Brain microvascular endothelial cell (primary cell): ENCODE data around the gene HNRNPK.

Experiments
- DNase-seq: peaks from one replicate; pipeline ENCODE4 v3.0.0-alpha.2; 2020
- H3K27ac ChIP-seq: fragments of 250-450 bp; sonication (Bioruptor Pico); 2 replicates; pipeline ENCODE4 v1.5.1; 2020; ENCODE audit warnings: mild to moderate bottlenecking, moderate library complexity
- H3K27me3 ChIP-seq: fragments of 250-450 bp; sonication (Bioruptor Pico); replicated peaks from 2 replicates; pipeline ENCODE4 v1.5.1; 2020; ENCODE audit warnings: mild to moderate bottlenecking
- H3K36me3 ChIP-seq: fragments of 250-450 bp; sonication (Bioruptor Pico); replicated peaks from 2 replicates; pipeline ENCODE4 v1.5.1; 2020; ENCODE audit warnings: mild to moderate bottlenecking
- H3K4me3 ChIP-seq: 2 replicates; pipeline ENCODE4 v1.5.1; 2011; ENCODE audit warnings: low read depth, mild to moderate bottlenecking, control low read depth, low read length, moderate library complexity
- CTCF ChIP-seq: IDR thresholded peaks from 2 replicates; pipeline ENCODE4 v1.5.1; 2011; ENCODE audit warnings: low read depth, mild to moderate bottlenecking, moderate library complexity, low read length, control low read depth, inconsistent platforms; ENCODE audit errors: missing control alignments
- in situ Hi-C: cut with HindIII; loops from 2 replicates; pipeline ENCODE4 v1.10.0; 2017; ENCODE audit warnings: low sequenced_read_pairs, low pct_ligation_motif_present

Gene HNRNPK

GRCh38 chr9:83940590-83941303, 39.3 kb downstream of the HNRNPK start:
- DNase-seq, result no peak
- no peak overlapping the region for H3K4me3 ChIP-seq
- no peaks in the 10 kb centered on the region for H3K27me3 ChIP-seq
- no peaks in the 10 kb centered on the region for H3K36me3 ChIP-seq
- in situ Hi-C loops, result loop anchor here (25.0 kb wide), 1 partner anchor 322 kb away; no protein-coding TSS in a partner anchor
- TF ChIP-seq CTCF, result no peak
- H3K27ac ChIP-seq, result no peak overlapping the region

- Histone ChIP-seq H3K36me3 (no peaks in the 10 kb centered on the region), H3K27ac (no peak overlapping the region), H3K27me3 (no peaks in the 10 kb centered on the region), H3K4me3 (no peak overlapping the region)
- TF ChIP-seq CTCF, result peak; percentile 61
- DNase-seq, result peak; percentile 35
- in situ Hi-C loops, result loop anchor here (25.0 kb wide), 1 partner anchor 324 kb away; no protein-coding TSS in a partner anchor
These were observed 42.1 kb downstream of the HNRNPK start for GRCh38 chr9:83937861-83938455.

- no peak for DNase-seq
- no peaks in the 10 kb centered on the region for H3K36me3 ChIP-seq
- no peak for TF ChIP-seq CTCF
- H3K4me3 ChIP-seq, result no peak overlapping the region
- H3K27ac ChIP-seq, result no peak overlapping the region
- no peaks in the 10 kb centered on the region for H3K27me3 ChIP-seq
- in situ Hi-C loops, result loop anchor here (25.0 kb wide), 1 partner anchor 326 kb away; no protein-coding TSS in a partner anchor
These were observed 43.5 kb downstream of the HNRNPK start for GRCh38 chr9:83936523-83936922.

- no peaks in the 10 kb centered on the region for H3K27me3 ChIP-seq
- H3K27ac ChIP-seq, result no peak overlapping the region
- no peak overlapping the region for H3K4me3 ChIP-seq
- no peak for TF ChIP-seq CTCF
- peak; percentile 59 for DNase-seq
- in situ Hi-C loops, result loop anchor here (25.0 kb wide), 1 partner anchor 327 kb away; no protein-coding TSS in a partner anchor
- H3K36me3 ChIP-seq, result no peaks in the 10 kb centered on the region
These were observed 44.6 kb downstream of the HNRNPK start for GRCh38 chr9:83935276-83935935.

- H3K27me3 ChIP-seq, result no peaks in the 10 kb centered on the region
- no peak for DNase-seq
- no peaks in the 10 kb centered on the region for H3K36me3 ChIP-seq
- TF ChIP-seq CTCF, result no peak
- H3K27ac ChIP-seq, result no peak overlapping the region
- H3K4me3 ChIP-seq, result no peak overlapping the region
- in situ Hi-C loops, result loop anchor here (25.0 kb wide), 1 partner anchor 328 kb away; no protein-coding TSS in a partner anchor
These were observed 45.3 kb downstream of the HNRNPK start for GRCh38 chr9:83934569-83935275.
